ENCODE measurements around the gene PHLPP1.

GRCh38 chr18:62944454-62944853 is 229.1 kb downstream of the PHLPP1 start:
- TF ChIP-seq CTCF (IDR thresholded peaks at IDR 0.05; ENCODE audit: insufficient read depth, low read depth, low read length) (no peak), EZH2 (IDR thresholded peaks at IDR 0.05; ENCODE audit: insufficient read depth, low read length) (no peak)

All from astrocyte (in vitro differentiated cells and primary cell).